SK-N-SH treated with all-trans-retinoic acid at 6 μM for 48 hours (cell line): Measurements from ENCODE around the gene TGOLN2.
A peak's percentile ranks its signal among the peaks of the same experiment; 100 is the strongest.

Experiments
- ATAC-seq: fragments of 200-7000 bp; cut with Tn5 transposase; 3 replicates; pipeline ENCODE4 v1.9.1; 2020; ENCODE audit warnings: mild to moderate bottlenecking, moderate library complexity
- ARNTL ChIP-seq: fragments of 450-650 bp; formaldehyde crosslinking; IDR thresholded peaks from 2 replicates; pipeline ENCODE4 v1.5.0; 2020; ENCODE audit warnings: low read depth, mild to moderate bottlenecking, moderate library complexity, borderline replicate concordance
- BACH2 ChIP-seq: fragments of 250-450 bp; sonication (Bioruptor Pico); IDR thresholded peaks from 2 replicates; pipeline ENCODE4 v1.9.0; 2021; ENCODE audit warnings: mild to moderate bottlenecking, borderline replicate concordance
- CREB5 ChIP-seq: fragments of 250-450 bp; sonication (Bioruptor Pico); IDR thresholded peaks from 2 replicates; pipeline ENCODE4 v1.5.1; 2020; ENCODE audit warnings: low read depth, mild to moderate bottlenecking, moderate library complexity
- CSDC2 ChIP-seq: fragments of 250-450 bp; sonication (Bioruptor Pico); IDR thresholded peaks from 2 replicates; pipeline ENCODE4 v1.5.0; 2020; ENCODE audit warnings: mild to moderate bottlenecking, moderate library complexity
- ESRRG ChIP-seq: fragments of 250-450 bp; sonication (Bioruptor Pico); IDR thresholded peaks from 2 replicates; pipeline ENCODE4 v1.6.1; 2021; ENCODE audit warnings: mild to moderate bottlenecking
- ISL1 ChIP-seq: fragments of 250-450 bp; sonication (Bioruptor Pico); IDR thresholded peaks from 2 replicates; pipeline ENCODE4 v2.1.2; 2022; ENCODE audit warnings: mild to moderate bottlenecking, moderate library complexity
- OSR1 ChIP-seq: fragments of 250-450 bp; sonication (Bioruptor Pico); IDR thresholded peaks from 2 replicates; pipeline ENCODE4 v1.8.0; 2022; ENCODE audit warnings: moderate library complexity, mild to moderate bottlenecking, inconsistent platforms
- PATZ1 ChIP-seq: fragments of 250-450 bp; sonication (Bioruptor Pico); IDR thresholded peaks from 2 replicates; pipeline ENCODE4 v1.8.0; 2020; ENCODE audit warnings: mild to moderate bottlenecking, moderate library complexity, borderline replicate concordance
- POU6F1 ChIP-seq: fragments of 250-450 bp; sonication (Bioruptor Pico); IDR thresholded peaks from 2 replicates; pipeline ENCODE4 v1.8.0; 2021; ENCODE audit warnings: low read depth, mild to moderate bottlenecking, moderate library complexity, borderline replicate concordance
- PPARA ChIP-seq: fragments of 250-450 bp; sonication (Bioruptor Pico); IDR thresholded peaks from 2 replicates; pipeline ENCODE4 v1.5.0; 2020; ENCODE audit warnings: mild to moderate bottlenecking, borderline replicate concordance
- RARB ChIP-seq: fragments of 250-450 bp; sonication (Bioruptor Pico); IDR thresholded peaks from 2 replicates; pipeline ENCODE4 v1.8.0; 2021; ENCODE audit warnings: mild to moderate bottlenecking, moderate library complexity
- TCF4 ChIP-seq: fragments of 250-450 bp; sonication (Bioruptor Pico); IDR thresholded peaks from 2 replicates; pipeline ENCODE4 v1.8.0; 2021; ENCODE audit warnings: mild to moderate bottlenecking, moderate library complexity, borderline replicate concordance
- TOX ChIP-seq: fragments of 250-450 bp; sonication (Bioruptor Pico); IDR thresholded peaks from 2 replicates; pipeline ENCODE4 v1.8.0; 2021; ENCODE audit warnings: mild to moderate bottlenecking, moderate library complexity, borderline replicate concordance
- ZC3H10 ChIP-seq: fragments of 250-450 bp; sonication (Bioruptor Pico); IDR thresholded peaks from 2 replicates; pipeline ENCODE4 v1.5.1; 2021; ENCODE audit warnings: mild to moderate bottlenecking, moderate library complexity
- ZFP3 ChIP-seq: fragments of 250-450 bp; sonication (Bioruptor Pico); IDR thresholded peaks from 2 replicates; pipeline ENCODE4 v1.5.0; 2020; ENCODE audit warnings: mild to moderate bottlenecking, moderate library complexity
- ZFP30 ChIP-seq: fragments of 450-650 bp; formaldehyde crosslinking; IDR thresholded peaks from 2 replicates; pipeline ENCODE4 v1.5.0; 2022; ENCODE audit warnings: mild to moderate bottlenecking, moderate library complexity
- ZNF565 ChIP-seq: fragments of 450-650 bp; formaldehyde crosslinking; conservative IDR thresholded peaks from 2 replicates; pipeline ENCODE4 v1.5.0; 2020; ENCODE audit warnings: low read depth, mild to moderate bottlenecking, moderate library complexity
- ZNF8 ChIP-seq: fragments of 450-650 bp; formaldehyde crosslinking; IDR thresholded peaks from 2 replicates; pipeline ENCODE4 v1.5.0; 2020; ENCODE audit warnings: mild to moderate bottlenecking, moderate library complexity
- TF ChIP-seq, protein P1 (sequence below): fragments of 250-450 bp; sonication (Bioruptor Pico); IDR thresholded peaks from 2 replicates; pipeline ENCODE4 v1.5.0; 2020; ENCODE audit warnings: mild to moderate bottlenecking, moderate library complexity

Gene TGOLN2

DNA sequence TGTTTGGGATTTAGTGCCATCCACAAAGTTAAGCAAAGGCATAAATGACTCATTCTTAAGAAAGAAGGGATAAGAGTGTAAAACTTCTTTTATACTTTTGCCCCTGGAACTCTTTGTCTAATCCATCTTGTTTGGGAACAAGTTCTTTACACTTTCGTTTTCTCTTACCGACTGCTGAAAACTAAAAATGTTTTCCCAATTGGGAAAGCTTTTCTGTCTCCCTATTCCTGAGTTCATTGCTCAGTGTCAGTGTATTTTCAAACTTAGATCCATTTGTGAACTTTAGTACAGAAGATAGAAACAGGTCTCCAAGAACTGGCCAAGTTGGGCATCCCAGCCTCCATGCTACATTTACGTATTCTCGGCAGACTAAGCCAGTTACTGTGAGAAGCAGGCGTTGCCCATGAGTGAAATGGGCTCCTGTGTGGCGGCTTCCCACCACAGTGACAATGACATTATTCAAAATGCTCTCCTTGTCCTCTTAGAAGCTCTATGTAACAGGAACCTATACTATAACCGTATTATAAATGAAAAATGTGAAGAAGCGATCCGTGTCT lies 51.7 kb downstream of the TGOLN2 start:
- no peak for ATAC-seq
- no peak for TF ChIP-seq CSDC2 (CRISPR knock-in tag)

- peak; percentile 48 for ATAC-seq
- no peak for TF ChIP-seq ESRRG
- TF ChIP-seq TOX = no peak
Observed at GRCh38 chr2:85273738-85274731, 53.8 kb downstream of the TGOLN2 start.

GRCh38 chr2:85272357-85272756 lies 55.4 kb downstream of the TGOLN2 start:
- no peak for ATAC-seq
- TF ChIP-seq OSR1 (CRISPR knock-in tag) (no peak), BACH2 (CRISPR knock-in tag) (no peak), ISL1 (CRISPR knock-in tag) (no peak), ZFP30 (CRISPR knock-in tag) (no peak), PATZ1 (CRISPR knock-in tag) (no peak)
- TF ChIP-seq, protein P1, sequence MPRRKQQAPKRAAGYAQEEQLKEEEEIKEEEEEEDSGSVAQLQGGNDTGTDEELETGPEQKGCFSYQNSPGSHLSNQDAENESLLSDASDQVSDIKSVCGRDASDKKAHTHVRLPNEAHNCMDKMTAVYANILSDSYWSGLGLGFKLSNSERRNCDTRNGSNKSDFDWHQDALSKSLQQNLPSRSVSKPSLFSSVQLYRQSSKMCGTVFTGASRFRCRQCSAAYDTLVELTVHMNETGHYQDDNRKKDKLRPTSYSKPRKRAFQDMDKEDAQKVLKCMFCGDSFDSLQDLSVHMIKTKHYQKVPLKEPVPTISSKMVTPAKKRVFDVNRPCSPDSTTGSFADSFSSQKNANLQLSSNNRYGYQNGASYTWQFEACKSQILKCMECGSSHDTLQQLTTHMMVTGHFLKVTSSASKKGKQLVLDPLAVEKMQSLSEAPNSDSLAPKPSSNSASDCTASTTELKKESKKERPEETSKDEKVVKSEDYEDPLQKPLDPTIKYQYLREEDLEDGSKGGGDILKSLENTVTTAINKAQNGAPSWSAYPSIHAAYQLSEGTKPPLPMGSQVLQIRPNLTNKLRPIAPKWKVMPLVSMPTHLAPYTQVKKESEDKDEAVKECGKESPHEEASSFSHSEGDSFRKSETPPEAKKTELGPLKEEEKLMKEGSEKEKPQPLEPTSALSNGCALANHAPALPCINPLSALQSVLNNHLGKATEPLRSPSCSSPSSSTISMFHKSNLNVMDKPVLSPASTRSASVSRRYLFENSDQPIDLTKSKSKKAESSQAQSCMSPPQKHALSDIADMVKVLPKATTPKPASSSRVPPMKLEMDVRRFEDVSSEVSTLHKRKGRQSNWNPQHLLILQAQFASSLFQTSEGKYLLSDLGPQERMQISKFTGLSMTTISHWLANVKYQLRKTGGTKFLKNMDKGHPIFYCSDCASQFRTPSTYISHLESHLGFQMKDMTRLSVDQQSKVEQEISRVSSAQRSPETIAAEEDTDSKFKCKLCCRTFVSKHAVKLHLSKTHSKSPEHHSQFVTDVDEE (CRISPR knock-in tag) = no peak

- TF ChIP-seq OSR1 (CRISPR knock-in tag) (no peak), RARB (no peak), ISL1 (CRISPR knock-in tag) (no peak), POU6F1 (CRISPR knock-in tag) (no peak), ZFP3 (CRISPR knock-in tag) (no peak), PATZ1 (CRISPR knock-in tag) (no peak), ZFP30 (CRISPR knock-in tag) (no peak), PPARA (no peak), ARNTL (CRISPR knock-in tag) (no peak), ZNF565 (no peak), ESRRG (no peak), CREB5 (CRISPR knock-in tag) (no peak), ZC3H10 (CRISPR knock-in tag) (no peak), TCF4 (CRISPR knock-in tag) (no peak), ZNF8 (CRISPR knock-in tag) (no peak)
- no peak for ATAC-seq
Observed at GRCh38 chr2:85269959-85270358, 57.8 kb downstream of the TGOLN2 start.
